ENCODE results near the gene COL18A1.

COL18A1 gene

DNA sequence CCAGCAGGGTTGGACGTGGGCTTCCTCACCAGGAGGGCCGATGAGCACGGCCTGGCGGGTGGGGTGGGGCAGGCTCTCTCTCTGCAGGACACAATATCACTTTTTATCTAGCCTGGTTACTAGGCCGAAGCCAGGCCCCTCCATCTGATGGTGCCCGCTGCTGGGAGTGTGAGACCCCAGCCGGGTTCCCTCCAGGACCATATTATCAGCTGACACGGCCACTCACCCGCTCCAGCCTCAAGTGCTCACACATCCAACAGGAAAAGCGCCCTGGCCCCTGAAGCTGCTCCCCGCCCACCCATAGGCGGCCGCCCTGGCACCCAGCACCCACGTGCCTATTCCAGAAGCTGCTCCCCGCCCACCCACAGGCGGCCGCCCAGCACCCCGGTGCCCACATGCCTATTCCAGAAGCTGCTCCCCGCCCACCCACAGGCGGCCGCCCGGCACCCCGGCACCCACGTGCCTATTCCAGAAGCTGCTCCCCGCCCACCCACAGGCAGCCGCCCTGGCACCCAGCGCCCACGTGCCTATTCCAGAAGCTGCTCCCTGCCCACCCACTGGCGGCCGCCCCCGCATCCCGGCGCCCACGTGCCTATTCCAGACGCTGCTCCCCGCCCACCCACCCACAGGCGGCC is 132.3 kb downstream of the COL18A1 start:
- TF ChIP-seq, protein P1, sequence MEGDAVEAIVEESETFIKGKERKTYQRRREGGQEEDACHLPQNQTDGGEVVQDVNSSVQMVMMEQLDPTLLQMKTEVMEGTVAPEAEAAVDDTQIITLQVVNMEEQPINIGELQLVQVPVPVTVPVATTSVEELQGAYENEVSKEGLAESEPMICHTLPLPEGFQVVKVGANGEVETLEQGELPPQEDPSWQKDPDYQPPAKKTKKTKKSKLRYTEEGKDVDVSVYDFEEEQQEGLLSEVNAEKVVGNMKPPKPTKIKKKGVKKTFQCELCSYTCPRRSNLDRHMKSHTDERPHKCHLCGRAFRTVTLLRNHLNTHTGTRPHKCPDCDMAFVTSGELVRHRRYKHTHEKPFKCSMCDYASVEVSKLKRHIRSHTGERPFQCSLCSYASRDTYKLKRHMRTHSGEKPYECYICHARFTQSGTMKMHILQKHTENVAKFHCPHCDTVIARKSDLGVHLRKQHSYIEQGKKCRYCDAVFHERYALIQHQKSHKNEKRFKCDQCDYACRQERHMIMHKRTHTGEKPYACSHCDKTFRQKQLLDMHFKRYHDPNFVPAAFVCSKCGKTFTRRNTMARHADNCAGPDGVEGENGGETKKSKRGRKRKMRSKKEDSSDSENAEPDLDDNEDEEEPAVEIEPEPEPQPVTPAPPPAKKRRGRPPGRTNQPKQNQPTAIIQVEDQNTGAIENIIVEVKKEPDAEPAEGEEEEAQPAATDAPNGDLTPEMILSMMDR (IDR thresholded peaks at IDR 0.05; ENCODE audit: borderline replicate concordance, control extremely low read depth, extremely low read depth, insufficient read depth, missing control alignments) = no peak
- in situ Hi-C loops (cut with MboI; ENCODE audit: low sequenced_read_pairs, unreplicated experiment) = no loop called here
- no peak for DNase-seq (ENCODE audit: low spot score)

DNA sequence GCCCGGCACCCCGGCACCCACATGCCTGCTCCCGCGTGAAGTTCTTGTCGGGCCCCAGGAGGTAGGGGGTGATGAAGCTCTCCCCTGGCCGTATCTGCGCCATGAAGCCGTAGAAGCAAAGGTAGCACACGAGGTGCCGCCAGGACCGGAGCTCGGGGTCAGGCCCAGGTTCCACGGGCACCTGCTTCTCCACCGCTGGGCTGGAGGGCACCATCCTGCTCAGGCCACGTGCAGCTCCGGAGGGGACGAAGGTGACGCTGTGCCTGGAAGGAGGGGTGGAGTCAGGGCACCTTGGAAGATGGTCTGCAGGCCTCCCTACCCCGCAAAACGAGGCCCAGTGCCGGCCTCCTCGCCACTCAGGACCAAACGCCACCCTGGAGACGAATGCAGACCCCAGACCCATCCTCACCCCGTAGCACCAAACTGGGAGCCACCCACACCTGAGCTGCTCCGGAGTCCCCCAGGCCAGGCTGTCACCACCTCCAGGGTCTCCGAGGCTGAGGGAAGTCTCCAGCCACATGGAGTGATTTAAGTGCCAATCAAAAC is 132.9 kb downstream of the COL18A1 start:
- DNase-seq (ENCODE audit: low spot score) = no peak
- in situ Hi-C loops (cut with MboI; ENCODE audit: low sequenced_read_pairs, unreplicated experiment) = no loop called here
- TF ChIP-seq, protein P1 (IDR thresholded peaks at IDR 0.05; ENCODE audit: borderline replicate concordance, control extremely low read depth, extremely low read depth, insufficient read depth, missing control alignments) = no peak

DNA sequence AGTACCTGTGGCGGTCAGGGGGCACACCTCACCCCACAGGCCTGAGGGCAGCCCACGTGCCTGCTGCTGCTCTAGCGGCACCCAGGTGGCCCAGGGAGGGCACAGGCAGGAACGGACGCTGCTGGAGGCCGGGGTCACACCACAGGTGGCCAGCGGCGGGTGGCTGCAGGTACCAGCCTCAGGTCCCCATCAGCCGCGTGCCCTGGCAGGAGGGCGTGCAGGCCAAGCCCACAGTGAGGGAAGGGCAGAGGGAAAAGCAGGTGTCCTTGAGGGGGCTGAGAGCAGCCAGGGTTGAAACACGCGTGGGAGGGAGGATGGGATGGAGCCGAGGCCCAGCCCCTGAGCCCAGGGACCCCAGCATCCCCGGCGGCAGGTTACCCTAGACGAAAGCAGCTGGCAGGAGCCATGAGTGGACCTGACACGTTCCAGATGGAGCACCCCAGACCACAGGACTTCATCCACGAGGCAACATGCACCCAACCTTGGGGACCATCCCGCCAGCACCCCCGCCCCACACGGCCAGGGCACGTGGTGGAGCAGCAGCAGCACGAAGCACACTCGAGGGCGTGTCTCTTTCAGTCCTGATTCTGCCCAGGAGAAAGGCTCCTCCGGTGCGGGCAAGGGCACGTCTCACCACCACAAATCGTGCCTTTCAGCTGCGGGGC is 133.5 kb downstream of the COL18A1 start:
- in situ Hi-C loops (cut with MboI; ENCODE audit: low sequenced_read_pairs, unreplicated experiment) = no loop called here
- TF ChIP-seq, protein P1 (IDR thresholded peaks at IDR 0.05; ENCODE audit: borderline replicate concordance, control extremely low read depth, extremely low read depth, insufficient read depth, missing control alignments) = no peak

DNA sequence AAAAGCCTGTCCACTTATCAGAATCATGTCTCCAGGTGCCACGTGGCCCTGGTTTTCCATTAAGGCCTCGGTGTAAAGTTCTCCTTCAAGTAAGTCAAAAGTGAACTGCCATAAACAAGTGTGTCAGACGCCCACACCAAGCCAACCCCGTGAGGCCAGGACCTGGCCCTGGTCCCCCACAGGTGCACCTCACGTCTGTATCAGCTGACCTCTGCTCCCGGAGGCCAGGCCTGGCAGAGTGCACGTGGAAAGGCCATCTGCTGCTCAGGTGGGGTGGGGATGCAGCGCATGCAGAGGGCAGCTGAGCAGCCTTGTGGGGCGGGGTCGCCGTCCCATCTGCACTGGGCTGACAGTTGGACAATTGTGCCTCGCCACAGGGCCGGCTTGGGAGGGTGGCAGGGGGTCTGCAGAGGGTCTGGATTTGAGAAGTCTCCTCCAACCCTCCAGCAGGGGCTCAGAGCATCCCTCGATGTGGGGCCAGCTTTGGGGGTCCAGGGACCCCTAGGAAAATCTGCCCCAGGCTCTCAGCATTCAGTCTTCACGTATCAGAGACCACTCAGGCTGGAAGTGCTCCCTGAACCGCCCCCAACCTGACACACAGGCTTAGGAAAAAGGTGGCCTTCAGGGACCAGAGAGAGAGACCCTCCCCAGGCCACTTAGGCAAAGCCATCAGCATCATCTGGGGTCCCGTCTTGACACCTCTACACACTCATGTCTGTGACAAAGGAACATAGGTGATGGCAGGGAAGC is 134.3 kb downstream of the COL18A1 start:
- no peak for DNase-seq (ENCODE audit: low spot score)
- in situ Hi-C loops (cut with MboI; ENCODE audit: low sequenced_read_pairs, unreplicated experiment) = no loop called here
- TF ChIP-seq, protein P1 (IDR thresholded peaks at IDR 0.05; ENCODE audit: borderline replicate concordance, control extremely low read depth, extremely low read depth, insufficient read depth, missing control alignments) = no peak

More for the DNA sequence above, 133.5 kb downstream of the COL18A1 start:
- DNase-seq (ENCODE audit: low spot score) = no peak

DNA sequence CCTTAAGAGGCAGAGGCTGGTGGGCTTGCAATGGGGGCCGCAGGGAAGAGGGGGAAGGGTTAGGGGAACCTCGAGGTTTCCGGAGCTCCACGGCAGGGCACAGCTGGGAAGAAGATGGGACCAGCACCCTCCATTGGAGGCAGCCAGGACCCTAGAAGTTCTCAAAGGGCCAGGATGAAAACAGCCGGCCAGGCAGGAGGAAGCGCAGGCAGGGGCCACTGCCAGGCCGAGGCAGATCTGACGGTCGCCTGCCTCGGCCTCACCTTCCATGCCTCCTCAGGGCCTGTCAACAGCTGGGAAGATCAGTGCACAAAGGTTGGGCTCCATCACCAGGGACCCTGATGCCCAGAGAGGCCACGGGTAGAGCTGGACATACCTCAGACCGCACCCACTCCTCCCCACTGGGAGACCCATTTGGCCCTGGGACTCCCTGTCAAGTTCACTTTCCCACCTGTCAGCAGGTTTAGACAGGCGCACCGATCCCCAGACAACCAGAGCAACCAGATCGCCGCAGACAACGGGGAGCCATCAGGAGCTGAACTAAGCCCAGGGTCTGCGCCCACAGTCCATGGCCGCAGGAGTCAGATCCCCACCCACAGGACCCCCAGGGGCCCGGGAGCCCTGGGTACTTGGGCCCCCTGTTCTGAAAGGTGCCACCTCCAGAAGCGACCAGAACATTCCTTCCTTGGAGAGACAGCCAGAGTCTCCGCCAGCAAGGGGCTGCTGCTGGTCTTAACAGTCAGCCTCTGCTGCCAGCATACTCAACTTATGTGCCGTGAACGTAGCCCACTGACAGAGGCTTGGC is 135.0 kb downstream of the COL18A1 start:
- in situ Hi-C loops (cut with MboI; ENCODE audit: low sequenced_read_pairs, unreplicated experiment) = no loop called here
- no peak for DNase-seq (ENCODE audit: low spot score)

More for the DNA sequence above, 135.0 kb downstream of the COL18A1 start:
- TF ChIP-seq, protein P1 (IDR thresholded peaks at IDR 0.05; ENCODE audit: borderline replicate concordance, control extremely low read depth, extremely low read depth, insufficient read depth, missing control alignments) = no peak
